Measurements from ENCODE around the gene RNF167.

RNF167 gene

DNA sequence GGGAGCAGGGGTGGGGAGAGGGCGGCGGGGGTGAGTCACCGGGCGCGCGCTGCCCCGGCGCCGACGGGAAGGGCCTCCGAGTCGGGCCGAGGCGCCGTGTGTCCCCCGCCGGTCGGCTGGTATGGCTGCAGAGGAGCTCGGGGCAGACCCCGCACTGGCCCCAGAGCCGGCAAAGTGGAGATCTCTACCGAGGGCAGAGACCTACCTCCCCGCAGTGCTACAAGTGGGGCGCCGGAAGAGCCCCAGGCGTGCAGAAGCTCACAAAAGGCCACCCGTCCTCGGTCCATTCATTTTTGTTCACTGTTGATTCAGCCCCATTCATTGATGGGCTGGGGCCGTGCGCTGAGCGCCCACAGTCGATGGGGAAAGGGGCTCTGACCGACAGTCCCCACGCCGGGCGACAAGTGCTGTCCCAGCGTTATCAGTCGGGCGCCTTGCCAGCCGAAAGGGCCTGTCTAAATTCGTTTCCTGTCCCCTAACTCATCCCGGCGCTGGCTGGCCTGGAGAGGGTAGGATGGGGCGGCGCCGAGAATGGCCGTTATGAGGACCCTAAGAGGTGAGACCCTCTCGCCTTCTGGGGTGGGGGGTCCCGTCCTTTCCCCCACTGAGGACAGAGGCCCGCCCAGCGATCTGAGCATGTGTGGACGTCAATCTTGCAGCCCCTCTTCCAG is 10.1 kb downstream of the RNF167 start:
- H3K27ac Mint-ChIP-seq, result peak overlapping the region; percentile 92
- no peaks in the 10 kb centered on the region for H3K9me3 Mint-ChIP-seq
- no peak for ATAC-seq
- peaks cover 24% of the 10 kb centered on the region for H3K36me3 Mint-ChIP-seq
- H3K4me1 Mint-ChIP-seq, result peaks cover 44% of the 10 kb centered on the region
- H3K4me3 Mint-ChIP-seq, result peak overlapping the region; percentile 87
- H3K27me3 Mint-ChIP-seq, result no peaks in the 10 kb centered on the region

DNA sequence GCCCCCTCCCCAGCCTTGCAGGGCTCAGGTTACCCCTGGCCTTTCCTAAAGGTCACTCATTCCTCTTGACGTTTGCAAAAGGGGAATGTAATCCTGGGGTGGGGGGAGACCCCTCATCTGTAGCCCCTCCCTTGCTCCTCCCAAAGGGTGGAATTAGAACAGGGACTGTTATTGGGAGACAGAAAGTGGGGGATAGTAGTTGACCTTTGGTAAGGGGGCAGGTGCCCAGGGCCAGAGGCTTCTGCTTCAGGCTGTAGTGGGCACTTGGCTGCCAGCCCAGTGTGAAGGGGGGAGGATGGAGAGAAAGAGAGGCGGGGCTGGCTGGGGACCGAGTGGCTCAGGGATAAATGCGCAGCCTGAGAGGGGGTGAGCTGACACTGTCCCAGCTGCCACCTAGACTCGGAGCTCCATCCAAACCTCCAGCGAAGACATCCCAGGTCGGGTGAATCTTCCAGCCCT is 10.7 kb downstream of the RNF167 start, which contains the start of gene ENO3:
TSS of gene ENO3 (plus strand) at position 374 of the 459 bp plus-strand sequence. CDS start 711 bp downstream, outside the sequence.
- no peak for ATAC-seq
- Mint-ChIP-seq H3K9me3 (no peaks in the 10 kb centered on the region), H3K4me3 (peak within 1 kb of the TSS; percentile 87), H3K27me3 (no peaks in the 10 kb centered on the region), H3K4me1 (peaks cover 39% of the 10 kb centered on the region), H3K36me3 (peaks cover 22% of the 10 kb centered on the region), H3K27ac (peak within 1 kb of the TSS; percentile 92)

DNA sequence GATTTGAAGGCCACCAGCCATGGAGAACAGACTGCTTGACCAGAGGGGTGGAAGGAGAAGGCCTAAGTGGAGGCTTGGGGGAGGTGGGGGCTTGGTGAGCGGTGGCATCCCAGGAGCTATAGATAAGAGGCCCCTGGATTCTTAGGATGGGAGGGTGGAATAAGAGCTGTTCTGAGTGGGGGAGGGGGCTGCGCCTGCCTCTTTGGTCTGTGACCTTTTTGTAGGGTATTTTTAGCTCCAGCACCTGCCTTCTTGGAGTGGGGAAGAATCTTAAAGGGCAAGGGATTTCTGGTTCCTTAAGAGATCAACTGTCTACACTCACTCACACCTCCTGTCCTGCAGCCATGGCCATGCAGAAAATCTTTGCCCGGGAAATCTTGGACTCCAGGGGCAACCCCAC is 11.4 kb downstream of the RNF167 start:
- no peaks in the 10 kb centered on the region for H3K9me3 Mint-ChIP-seq
- peaks cover 33% of the 10 kb centered on the region for H3K4me1 Mint-ChIP-seq
- ATAC-seq, result no peak
- H3K4me3 Mint-ChIP-seq, result peak overlapping the region; percentile 87
- H3K27ac Mint-ChIP-seq, result peak overlapping the region; percentile 92
- peaks cover 23% of the 10 kb centered on the region for H3K36me3 Mint-ChIP-seq
- no peaks in the 10 kb centered on the region for H3K27me3 Mint-ChIP-seq

DNA sequence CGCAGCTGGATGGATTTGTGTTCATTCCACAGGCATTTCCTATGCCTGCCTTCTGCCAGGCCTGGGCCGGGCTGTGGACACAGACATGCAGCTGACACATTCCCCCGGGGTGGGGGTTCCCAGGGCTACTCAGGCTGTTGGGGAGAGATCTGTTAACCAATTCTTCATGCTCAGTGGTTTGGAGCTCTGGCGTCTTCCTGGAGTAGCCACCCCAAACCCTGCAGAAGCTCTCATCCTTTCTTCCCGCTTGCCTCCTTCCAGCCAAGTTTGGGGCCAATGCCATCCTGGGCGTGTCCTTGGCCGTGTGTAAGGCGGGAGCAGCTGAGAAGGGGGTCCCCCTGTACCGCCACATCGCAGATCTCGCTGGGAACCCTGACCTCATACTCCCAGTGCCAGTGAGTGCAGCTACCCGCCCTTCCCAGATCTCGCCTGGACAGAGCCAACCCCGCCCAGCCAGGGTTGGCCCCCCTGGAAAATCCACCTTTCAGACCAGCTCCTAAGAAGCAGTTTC is 13.4 kb downstream of the RNF167 start:
- no peaks in the 10 kb centered on the region for H3K9me3 Mint-ChIP-seq
- H3K27ac Mint-ChIP-seq, result no peak overlapping the region

DNA sequence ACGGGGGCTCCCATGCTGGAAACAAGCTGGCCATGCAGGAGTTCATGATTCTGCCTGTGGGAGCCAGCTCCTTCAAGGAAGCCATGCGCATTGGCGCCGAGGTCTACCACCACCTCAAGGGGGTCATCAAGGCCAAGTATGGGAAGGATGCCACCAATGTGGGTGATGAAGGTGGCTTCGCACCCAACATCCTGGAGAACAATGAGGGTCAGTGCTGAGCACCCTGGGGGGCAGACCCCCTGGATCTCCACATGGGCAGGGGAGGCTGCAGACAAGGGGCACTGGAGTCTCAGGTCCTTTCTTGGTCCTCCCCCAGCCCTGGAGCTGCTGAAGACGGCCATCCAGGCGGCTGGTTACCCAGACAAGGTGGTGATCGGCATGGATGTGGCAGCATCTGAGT is 15.0 kb downstream of the RNF167 start:
- Mint-ChIP-seq H3K9me3 (no peaks in the 10 kb centered on the region), H3K4me1 (peaks cover 32% of the 10 kb centered on the region), H3K36me3 (peaks cover 35% of the 10 kb centered on the region), H3K4me3 (no peak overlapping the region), H3K27me3 (no peaks in the 10 kb centered on the region), H3K27ac (no peak overlapping the region)
- ATAC-seq, result no peak

More for the DNA sequence above, 13.4 kb downstream of the RNF167 start:
- no peak for ATAC-seq
- peaks cover 31% of the 10 kb centered on the region for H3K4me1 Mint-ChIP-seq
- peaks cover 23% of the 10 kb centered on the region for H3K36me3 Mint-ChIP-seq
- H3K4me3 Mint-ChIP-seq, result no peak overlapping the region
- no peaks in the 10 kb centered on the region for H3K27me3 Mint-ChIP-seq

DNA sequence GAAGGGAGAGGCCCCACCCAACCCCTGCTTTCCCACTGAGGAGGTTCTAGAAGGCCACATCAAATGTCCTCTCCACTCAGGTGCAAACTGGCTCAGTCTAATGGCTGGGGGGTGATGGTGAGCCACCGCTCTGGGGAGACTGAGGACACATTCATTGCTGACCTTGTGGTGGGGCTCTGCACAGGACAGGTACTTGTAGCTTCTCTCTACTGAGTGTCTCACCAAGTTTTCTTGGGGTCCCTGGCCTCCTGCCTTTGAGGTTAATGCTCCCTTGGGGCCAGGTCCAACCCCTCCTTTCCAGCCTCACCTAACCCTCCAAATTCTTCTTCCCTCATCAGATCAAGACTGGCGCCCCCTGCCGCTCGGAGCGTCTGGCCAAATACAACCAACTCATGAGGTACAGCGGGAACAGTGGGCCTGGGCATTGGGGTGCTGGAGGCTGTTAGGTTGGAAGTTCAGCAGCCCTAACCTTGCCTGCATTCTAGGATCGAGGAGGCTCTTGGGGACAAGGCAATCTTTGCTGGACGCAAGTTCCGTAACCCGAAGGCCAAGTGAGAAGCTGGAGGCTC is 16.5 kb downstream of the RNF167 start:
- no peaks in the 10 kb centered on the region for H3K27me3 Mint-ChIP-seq
- H3K4me1 Mint-ChIP-seq, result peaks cover 18% of the 10 kb centered on the region
- peak overlapping the region; percentile 54 for H3K27ac Mint-ChIP-seq
- no peak overlapping the region for H3K4me3 Mint-ChIP-seq
- no peaks in the 10 kb centered on the region for H3K9me3 Mint-ChIP-seq
- peaks cover 44% of the 10 kb centered on the region for H3K36me3 Mint-ChIP-seq
- ATAC-seq, result no peak

DNA sequence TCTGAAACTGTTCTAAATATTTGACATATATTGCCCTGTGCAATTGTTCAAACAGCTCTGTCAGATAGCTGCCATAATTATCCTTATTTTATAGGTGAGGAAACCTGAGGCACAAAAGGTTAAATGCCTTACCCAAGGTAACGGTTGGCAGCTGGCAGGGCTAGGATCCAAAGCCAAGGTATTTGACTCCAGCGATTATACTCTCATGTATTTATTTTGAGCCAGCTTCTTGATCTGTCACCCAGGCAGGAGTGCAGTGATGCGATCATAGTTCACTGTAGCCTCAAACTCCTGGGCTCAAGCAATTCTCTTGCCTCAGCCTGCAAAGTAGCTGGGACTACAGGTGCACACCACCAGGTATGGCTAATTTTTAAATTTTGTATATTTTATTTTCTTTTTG is 18.0 kb downstream of the RNF167 start:
- Mint-ChIP-seq H3K4me1 (peaks cover 12% of the 10 kb centered on the region), H3K27ac (no peak overlapping the region), H3K4me3 (no peak overlapping the region), H3K27me3 (no peaks in the 10 kb centered on the region), H3K36me3 (peaks cover 44% of the 10 kb centered on the region), H3K9me3 (no peaks in the 10 kb centered on the region)
- no peak for ATAC-seq

DNA sequence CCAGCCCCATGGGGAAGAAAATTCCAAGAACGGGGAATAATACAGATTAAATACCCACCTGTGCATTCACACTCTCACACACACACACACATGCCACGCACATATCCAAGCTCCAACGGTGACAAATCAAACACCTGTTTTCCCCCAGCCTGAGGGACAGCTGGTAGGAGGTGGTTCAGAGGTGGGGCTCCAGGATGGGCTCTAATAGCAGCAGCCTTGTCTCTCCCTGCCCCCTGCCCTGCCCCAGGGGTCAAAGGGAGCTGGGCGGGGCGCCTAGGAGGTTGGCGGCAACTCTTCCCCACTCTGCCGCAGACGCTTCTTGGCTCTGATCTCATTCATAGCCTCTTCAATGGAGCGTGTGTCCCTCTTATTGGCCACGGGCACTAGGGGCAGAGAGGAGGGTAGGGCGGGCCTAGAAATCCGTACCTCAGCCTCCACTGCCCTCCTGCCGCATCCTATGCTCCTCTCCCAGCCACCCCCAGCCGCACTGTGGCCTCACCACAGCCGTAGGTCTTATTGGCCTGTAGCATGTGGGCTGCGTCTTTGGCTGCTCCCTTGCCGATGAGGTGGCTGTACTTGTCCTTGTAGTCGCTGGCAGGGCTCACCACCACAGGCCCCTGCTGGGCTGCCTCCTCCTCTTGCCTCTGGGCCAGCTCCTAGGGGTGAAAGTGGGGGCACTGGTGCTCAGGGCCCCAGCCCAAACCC is 19.3 kb downstream of the RNF167 start:
- H3K36me3 Mint-ChIP-seq, result peaks cover 44% of the 10 kb centered on the region
- ATAC-seq, result no peak
- no peaks in the 10 kb centered on the region for H3K27me3 Mint-ChIP-seq
- no peaks in the 10 kb centered on the region for H3K9me3 Mint-ChIP-seq
- H3K4me1 Mint-ChIP-seq, result peaks cover 12% of the 10 kb centered on the region
- no peak overlapping the region for H3K4me3 Mint-ChIP-seq
- H3K27ac Mint-ChIP-seq, result peak overlapping the region; percentile 39

DNA sequence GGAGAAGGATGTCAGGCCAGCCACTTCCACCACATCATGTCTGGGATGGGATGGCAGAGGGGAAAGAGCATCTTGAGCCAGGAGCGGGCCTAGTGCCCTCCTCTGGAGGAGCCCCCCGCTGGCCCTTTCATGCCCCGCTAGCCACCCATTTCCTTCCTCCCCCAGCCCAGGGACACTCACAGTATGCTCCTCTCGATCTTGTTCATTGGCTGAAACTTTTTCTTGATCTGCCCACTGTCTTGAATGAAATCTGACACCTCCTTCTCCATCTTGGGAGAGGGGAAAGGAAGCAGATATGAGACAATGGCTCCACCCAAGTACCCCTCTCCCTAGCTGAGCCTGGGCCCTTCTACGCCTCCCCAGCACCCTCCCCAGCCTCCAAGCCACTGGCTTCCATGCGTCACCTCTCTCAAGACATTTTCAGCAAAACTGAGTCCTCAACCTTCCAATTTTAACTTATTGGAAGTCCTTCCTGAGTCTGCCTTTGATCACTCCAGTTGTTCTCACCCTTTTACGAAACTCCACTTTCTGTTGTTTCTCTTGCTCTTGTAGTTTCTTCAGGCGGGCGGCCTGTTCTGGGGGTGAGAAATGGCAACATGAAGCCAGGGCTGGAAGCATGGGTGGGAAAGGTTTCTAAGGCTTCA is 20.3 kb downstream of the RNF167 start:
- Mint-ChIP-seq H3K27me3 (no peaks in the 10 kb centered on the region), H3K36me3 (peaks cover 48% of the 10 kb centered on the region), H3K9me3 (no peaks in the 10 kb centered on the region), H3K4me3 (no peak overlapping the region), H3K4me1 (peaks cover 17% of the 10 kb centered on the region), H3K27ac (no peak overlapping the region)
- ATAC-seq, result no peak

DNA sequence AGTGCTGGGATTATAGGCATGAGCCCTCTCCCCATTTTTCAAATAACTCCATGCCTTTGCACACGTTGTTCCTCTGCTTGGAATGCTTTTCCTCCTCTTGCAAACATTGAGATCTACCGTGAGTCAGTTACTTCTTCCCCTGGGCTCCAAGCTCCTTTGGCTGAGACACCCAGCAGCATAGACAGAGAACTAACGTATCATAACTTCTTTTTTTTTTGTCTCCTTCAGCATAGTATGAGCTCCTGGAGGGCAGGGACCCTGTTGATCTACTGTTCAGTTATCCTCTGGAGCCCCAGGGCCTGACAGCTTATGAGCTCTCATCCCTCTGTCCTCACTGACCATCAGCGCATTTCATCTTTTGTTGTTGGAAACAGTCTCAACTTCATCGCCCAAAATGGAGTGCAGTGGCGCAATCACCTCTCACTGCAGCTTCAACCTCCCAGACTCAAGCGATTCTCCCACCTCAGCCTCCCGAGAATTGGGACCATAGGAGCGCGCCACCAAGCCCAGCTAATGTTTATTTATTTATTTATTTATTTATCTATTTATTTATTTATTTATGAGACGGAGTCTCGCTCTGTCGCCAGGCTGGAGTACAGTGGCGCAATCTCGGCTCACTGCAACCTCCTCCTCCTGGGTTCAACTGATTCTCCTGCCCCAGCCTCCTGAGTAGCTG is 25.4 kb downstream of the RNF167 start:
- H3K4me1 Mint-ChIP-seq, result peaks cover 15% of the 10 kb centered on the region
- ATAC-seq, result no peak
- H3K27me3 Mint-ChIP-seq, result no peaks in the 10 kb centered on the region
- H3K27ac Mint-ChIP-seq, result no peak overlapping the region
- peaks cover 21% of the 10 kb centered on the region for H3K36me3 Mint-ChIP-seq
- H3K4me3 Mint-ChIP-seq, result no peak overlapping the region
- no peaks in the 10 kb centered on the region for H3K9me3 Mint-ChIP-seq

DNA sequence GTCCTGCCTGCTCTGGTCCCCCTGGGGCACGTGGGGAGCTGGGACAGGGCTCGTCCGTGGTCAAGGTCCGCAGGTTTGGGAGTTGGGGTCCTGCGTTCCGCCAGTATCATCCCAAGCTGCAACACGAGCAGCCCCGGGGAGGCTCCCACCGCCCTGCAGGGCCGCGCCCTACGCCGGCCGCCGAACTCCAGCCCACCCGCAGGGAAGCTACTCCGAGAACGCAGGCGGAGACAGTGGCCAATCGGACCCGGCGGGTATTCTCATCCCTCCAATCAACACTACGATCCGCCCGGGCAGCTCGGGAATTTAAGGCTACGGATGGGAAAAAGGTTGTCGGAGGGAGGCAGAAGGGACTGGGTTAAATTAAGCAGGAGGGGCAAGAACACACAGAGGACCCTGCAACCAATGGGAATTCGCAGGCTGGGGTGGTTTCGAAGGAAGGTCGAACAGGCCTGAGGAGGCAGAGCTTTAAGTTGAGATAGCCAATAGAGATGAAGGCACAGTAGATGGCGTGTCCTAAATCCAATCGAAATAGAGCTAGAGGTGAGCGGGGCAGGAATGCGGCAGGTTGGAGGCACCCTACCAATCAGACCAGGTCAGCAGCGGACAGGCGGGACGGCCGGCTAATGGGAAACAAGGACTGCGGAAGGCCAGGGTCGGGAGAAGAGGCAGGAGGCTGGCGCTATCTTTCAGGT is 26.9 kb downstream of the RNF167 start:
- H3K36me3 Mint-ChIP-seq, result peaks cover 25% of the 10 kb centered on the region
- peak; percentile 94 for ATAC-seq
- no peak overlapping the region for H3K4me3 Mint-ChIP-seq
- no peaks in the 10 kb centered on the region for H3K27me3 Mint-ChIP-seq
- H3K27ac Mint-ChIP-seq, result no peak overlapping the region
- H3K9me3 Mint-ChIP-seq, result no peaks in the 10 kb centered on the region
- H3K4me1 Mint-ChIP-seq, result peaks cover 15% of the 10 kb centered on the region

DNA sequence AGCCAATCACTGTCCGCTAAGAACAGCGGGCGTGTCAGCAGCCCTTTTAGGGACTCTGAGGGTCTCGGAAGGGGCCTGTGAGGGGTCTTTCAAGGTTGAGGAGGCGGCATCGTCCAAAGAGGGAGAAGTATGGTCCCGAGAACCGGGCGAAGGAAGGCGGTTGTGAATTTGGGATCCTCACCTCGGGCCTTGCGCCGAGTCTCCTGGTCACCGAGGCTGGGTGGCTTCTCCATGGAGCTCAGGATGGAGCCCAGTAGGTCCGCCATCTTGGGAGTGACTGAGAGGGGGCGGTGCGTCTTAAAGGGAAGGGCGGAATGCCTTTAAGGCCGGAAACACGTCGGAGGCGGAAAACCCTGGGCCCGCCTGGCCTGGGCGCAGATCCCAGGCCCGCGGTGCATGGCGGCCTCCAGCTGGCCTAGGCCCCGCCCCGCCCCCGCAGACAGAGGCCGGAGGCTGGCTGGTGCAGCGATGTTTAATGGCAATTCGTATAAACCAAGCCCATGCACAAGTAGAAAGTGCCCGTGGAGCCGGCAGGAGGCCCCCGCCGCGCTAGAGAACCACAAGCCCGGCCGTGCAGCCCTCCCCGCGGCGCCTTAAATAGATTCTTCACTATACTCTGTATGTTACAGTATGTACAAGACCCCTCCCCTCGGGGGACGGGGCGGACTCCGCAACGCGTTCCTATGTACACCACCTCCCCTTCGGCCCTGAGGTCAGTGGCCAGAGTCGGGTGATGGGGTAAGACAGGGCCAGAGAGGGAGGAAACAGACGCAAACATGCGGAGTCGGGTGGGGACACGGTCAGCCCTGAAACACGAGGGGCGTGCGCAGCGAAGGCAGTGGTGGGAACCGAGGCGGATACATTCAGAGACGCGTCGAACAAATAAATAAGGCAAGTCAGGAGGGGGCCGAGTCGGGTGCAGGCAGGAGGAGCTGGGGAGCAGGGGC is 27.7 kb downstream of the RNF167 start, which contains the start of gene SPAG7:
TSS of gene SPAG7 (minus strand) at position 279 of the 947 bp plus-strand sequence. CDS start at position 266, 13 bp downstream.
- peak; percentile 83 for ATAC-seq
- Mint-ChIP-seq H3K36me3 (peaks cover 30% of the 10 kb centered on the region), H3K9me3 (no peaks in the 10 kb centered on the region), H3K27ac (no peak within 1 kb of the TSS), H3K4me1 (peaks cover 15% of the 10 kb centered on the region), H3K27me3 (no peaks in the 10 kb centered on the region), H3K4me3 (no peak within 1 kb of the TSS)

DNA sequence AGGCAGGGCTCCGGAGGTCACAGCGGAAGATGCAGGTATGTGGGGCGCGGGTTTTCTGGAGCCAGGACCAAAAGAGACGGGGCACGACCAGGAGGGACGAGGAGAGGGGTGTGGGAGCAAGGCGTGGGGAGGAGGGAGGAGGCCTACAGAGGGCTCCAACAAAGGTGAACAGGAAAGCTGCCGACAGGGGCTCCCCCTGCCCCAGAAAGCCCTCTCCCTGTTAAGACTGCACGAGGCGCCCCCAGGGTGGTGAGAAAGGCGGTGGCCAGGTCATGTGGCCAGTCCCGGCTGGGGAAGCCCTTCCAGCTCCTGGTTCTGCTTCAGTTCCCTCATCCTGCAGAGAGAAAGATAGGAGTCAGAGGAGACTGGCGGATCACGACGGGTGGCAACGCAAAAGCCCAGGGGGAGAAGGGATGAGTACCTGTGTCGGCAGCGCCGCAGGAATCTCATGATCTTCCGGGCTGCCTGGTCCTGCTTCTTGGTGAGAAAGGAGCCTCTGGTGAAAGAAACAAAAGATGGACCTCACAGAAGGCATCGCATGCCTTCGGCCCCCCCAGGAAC is 28.5 kb downstream of the RNF167 start:
- Mint-ChIP-seq H3K4me1 (peaks cover 15% of the 10 kb centered on the region), H3K36me3 (peaks cover 38% of the 10 kb centered on the region), H3K27me3 (no peaks in the 10 kb centered on the region), H3K4me3 (no peak overlapping the region), H3K9me3 (no peaks in the 10 kb centered on the region), H3K27ac (no peak overlapping the region)
- no peak for ATAC-seq

Data from stimulated activated memory B cell treated with anti-CD40 and anti-IgM and Interleukin-4, amounts not matched to agents 10 μg/mL and 1 μg/mL and 100 μg/mL, for 72 hours (primary cell).